IMR-90 (cell line): Measurements from ENCODE around the gene KNTC1.
A peak's percentile ranks its signal among the peaks of the same experiment; 100 is the strongest.

Experiments
- BHLHE40 ChIP-seq: fragments of 150-350 bp; IDR thresholded peaks from 2 replicates; pipeline ENCODE4 v1.6.1; 2016; ENCODE audit warnings: mild to moderate bottlenecking, low read depth, low read length
- CEBPB ChIP-seq: IDR thresholded peaks from 2 replicates; pipeline ENCODE4 v1.6.1; 2012; ENCODE audit warnings: low read depth, low read length, improper control_type of control experiment
- CHD1 ChIP-seq: IDR thresholded peaks from 2 replicates; pipeline ENCODE4 v1.6.1; 2012; ENCODE audit warnings: low read depth, low read length, improper control_type of control experiment
- MAFK ChIP-seq: IDR thresholded peaks from 2 replicates; pipeline ENCODE4 v1.6.1; 2012; ENCODE audit warnings: low read depth, low read length, improper control_type of control experiment
- MAZ ChIP-seq: IDR thresholded peaks from 2 replicates; pipeline ENCODE4 v1.6.1; 2012; ENCODE audit warnings: low read depth, mild to moderate bottlenecking, low read length, improper control_type of control experiment, moderate library complexity, borderline replicate concordance
- POLR2A ChIP-seq: IDR thresholded peaks from 2 replicates; pipeline ENCODE4 v1.6.1; 2012; ENCODE audit warnings: mild to moderate bottlenecking, low read depth, low read length
- RAD21 ChIP-seq: IDR thresholded peaks from 2 replicates; pipeline ENCODE4 v1.6.1; 2012; ENCODE audit warnings: low read length, improper control_type of control experiment
- RCOR1 ChIP-seq: IDR thresholded peaks from 2 replicates; pipeline ENCODE4 v1.6.1; 2012; ENCODE audit warnings: mild to moderate bottlenecking, low read length, improper control_type of control experiment; ENCODE audit not compliant: insufficient replicate concordance
- SMC3 ChIP-seq: fragments of 150-350 bp; IDR thresholded peaks from 2 replicates; pipeline ENCODE4 v1.6.1; 2016; ENCODE audit warnings: low read depth, mild to moderate bottlenecking, antibody characterized with exemption, low read length, moderate library complexity
- TF ChIP-seq, protein P1 (sequence below): conservative IDR thresholded peaks from 2 replicates; pipeline ENCODE4 v1.5.1; 2012; ENCODE audit warnings: mild to moderate bottlenecking, low read depth, low read length, improper control_type of control experiment

DNA sequence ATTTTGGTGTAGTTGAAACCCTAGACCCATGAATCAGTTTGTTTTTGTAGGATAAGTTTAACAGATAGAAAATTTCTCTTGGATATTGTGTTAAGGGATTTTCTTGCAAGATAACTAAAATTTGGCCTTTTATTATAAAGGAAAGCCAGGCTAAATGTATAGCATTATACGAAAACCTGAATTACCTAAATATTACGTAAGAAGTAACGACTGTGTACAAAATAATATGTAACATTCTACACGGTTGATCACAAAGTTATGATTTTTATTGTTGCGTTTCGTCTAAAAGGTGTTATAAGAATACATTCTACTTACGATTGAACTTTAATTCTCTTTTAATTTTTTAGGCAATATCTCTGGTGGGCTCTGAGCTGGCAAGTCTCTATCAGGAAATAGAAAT, 63.9 kb downstream of the KNTC1 start:
- TF ChIP-seq BHLHE40 (no peak), POLR2A (no peak), MAFK (no peak), SMC3 (no peak), RCOR1 (no peak), CHD1 (no peak), MAZ (no peak), CEBPB (peak; percentile 63; the same call in 1 of the 2 replicates), RAD21 (no peak)
- TF ChIP-seq, protein P1, sequence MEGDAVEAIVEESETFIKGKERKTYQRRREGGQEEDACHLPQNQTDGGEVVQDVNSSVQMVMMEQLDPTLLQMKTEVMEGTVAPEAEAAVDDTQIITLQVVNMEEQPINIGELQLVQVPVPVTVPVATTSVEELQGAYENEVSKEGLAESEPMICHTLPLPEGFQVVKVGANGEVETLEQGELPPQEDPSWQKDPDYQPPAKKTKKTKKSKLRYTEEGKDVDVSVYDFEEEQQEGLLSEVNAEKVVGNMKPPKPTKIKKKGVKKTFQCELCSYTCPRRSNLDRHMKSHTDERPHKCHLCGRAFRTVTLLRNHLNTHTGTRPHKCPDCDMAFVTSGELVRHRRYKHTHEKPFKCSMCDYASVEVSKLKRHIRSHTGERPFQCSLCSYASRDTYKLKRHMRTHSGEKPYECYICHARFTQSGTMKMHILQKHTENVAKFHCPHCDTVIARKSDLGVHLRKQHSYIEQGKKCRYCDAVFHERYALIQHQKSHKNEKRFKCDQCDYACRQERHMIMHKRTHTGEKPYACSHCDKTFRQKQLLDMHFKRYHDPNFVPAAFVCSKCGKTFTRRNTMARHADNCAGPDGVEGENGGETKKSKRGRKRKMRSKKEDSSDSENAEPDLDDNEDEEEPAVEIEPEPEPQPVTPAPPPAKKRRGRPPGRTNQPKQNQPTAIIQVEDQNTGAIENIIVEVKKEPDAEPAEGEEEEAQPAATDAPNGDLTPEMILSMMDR = no peak
